Left ventricle myocardium inferior (tissue), 1 donor: ENCODE results near the gene MTMR4. TPM values are rescaled to one million over a fixed set of nuclear protein-coding genes. Genes with fewer than 3 reads are reported as not detected.

Source experiments
- DNase-seq: peaks from one replicate; pipeline ENCODE4 v3.0.0-alpha.2; 2020
- H3K27ac ChIP-seq: fragments of 200-600 bp; replicated peaks from 2 replicates; pipeline ENCODE4 v1.8.0; 2021
- H3K27me3 ChIP-seq: fragments of 200-600 bp; 2 replicates; pipeline ENCODE4 v1.8.0; 2021; ENCODE audit warnings: low read depth
- H3K36me3 ChIP-seq: fragments of 200-600 bp; 2 replicates; pipeline ENCODE4 v1.8.0; 2021
- H3K4me1 ChIP-seq: fragments of 200-600 bp; 2 replicates; pipeline ENCODE4 v1.8.0; 2021
- H3K4me3 ChIP-seq: fragments of 200-600 bp; 2 replicates; pipeline ENCODE4 v1.8.0; 2021; ENCODE audit warnings: mild to moderate bottlenecking, moderate library complexity
- H3K9me3 ChIP-seq: fragments of 200-600 bp; replicated peaks from 2 replicates; pipeline ENCODE4 v1.8.0; 2021
- intact Hi-C: fragments of 100-400 bp; cut with micrococcal nuclease; formaldehyde crosslinking; loops from one replicate; pipeline ENCODE4 v1.11.0; 2022
- total RNA-seq: library from RNA; stranded (reverse); fragmentation: NEBNext Ultra II Directional; extraction: Animal tissue kit (Norgen Biotek cat#: 25700); gene quantifications from one replicate; pipeline ENCODE4 v1.2.1, GENCODE V29; 2021
- TF ChIP-seq, protein P1 (sequence below): fragments of 200-600 bp; IDR thresholded peaks from 2 replicates; pipeline ENCODE4 v1.8.0; 2021; ENCODE audit warnings: antibody characterized with exemption, mild to moderate bottlenecking, borderline replicate concordance
- donor health status: DM: no; HTN: yes; CAD: no; lungs with severe emphysema.

The MTMR4 gene
- total RNA-seq, 1 donor from 2014 or later: 24.0 TPM

DNA sequence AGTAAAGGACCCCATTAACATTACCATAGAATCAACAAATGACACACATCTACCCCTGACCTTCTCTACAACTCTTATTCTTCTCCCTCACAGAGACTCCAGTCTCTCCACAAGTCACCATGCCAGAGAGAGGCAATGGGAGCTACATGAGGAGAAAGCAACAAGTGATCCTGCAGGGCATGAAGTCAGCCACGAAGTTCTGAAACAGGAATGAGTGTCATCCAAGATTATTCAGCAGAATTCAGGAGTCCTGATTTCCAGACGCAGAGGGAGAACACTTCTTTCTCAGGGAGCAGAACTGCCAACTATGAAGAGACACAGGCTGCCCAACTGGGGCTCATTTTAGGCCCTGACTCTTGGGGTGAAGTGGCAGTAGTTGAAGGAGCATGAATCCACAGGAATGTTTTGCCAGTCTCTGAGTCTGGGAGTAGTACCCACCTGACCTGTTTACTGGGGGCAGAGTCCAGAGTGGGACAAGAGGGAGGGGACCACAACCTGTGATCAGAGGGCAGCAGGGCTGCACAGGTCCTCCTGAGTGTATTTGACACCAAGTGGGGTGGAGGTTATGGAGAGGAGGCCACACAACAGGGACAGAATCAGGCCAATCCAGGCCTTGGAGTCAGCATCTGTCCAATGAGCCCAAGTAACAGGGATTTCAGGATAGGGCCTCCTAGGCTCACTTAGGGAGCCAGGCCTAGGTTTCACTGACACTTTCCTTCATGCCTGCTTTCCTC, 2.4 kb upstream of the MTMR4 start:
- Histone ChIP-seq H3K4me3 (peak overlapping the region; percentile 91), H3K36me3 (peaks cover 18% of the 10 kb centered on the region), H3K4me1 (peaks cover 70% of the 10 kb centered on the region), H3K27ac (peak overlapping the region; percentile 98), H3K9me3 (no peaks in the 10 kb centered on the region), H3K27me3 (no peaks in the 10 kb centered on the region)
- TF ChIP-seq, protein P1, sequence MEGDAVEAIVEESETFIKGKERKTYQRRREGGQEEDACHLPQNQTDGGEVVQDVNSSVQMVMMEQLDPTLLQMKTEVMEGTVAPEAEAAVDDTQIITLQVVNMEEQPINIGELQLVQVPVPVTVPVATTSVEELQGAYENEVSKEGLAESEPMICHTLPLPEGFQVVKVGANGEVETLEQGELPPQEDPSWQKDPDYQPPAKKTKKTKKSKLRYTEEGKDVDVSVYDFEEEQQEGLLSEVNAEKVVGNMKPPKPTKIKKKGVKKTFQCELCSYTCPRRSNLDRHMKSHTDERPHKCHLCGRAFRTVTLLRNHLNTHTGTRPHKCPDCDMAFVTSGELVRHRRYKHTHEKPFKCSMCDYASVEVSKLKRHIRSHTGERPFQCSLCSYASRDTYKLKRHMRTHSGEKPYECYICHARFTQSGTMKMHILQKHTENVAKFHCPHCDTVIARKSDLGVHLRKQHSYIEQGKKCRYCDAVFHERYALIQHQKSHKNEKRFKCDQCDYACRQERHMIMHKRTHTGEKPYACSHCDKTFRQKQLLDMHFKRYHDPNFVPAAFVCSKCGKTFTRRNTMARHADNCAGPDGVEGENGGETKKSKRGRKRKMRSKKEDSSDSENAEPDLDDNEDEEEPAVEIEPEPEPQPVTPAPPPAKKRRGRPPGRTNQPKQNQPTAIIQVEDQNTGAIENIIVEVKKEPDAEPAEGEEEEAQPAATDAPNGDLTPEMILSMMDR: no peak
- intact Hi-C loops: no loop called here
- DNase-seq: no peak

DNA sequence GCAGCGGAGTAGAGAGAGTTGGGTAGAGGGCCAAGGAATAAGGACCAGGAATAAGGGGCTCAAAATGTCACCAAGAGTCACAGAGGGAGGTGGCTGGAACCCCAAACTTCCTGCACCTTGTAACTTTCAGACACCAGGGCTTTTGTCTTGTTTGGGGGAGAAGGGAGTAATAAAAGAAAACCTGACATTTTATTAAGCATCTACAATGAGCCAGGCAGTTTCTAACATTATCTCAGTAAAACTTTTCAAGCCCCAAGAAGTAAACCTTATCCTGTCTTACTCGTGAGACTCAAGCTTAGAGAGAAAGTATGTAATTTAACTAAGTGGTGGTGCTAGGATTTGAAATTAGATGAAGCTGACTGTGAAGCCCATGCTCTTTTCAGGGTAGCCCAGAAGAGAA, 848 bp upstream of the MTMR4 start:
- DNase-seq: no peak
- Histone ChIP-seq H3K36me3 (peaks cover 29% of the 10 kb centered on the region), H3K27me3 (no peaks in the 10 kb centered on the region), H3K4me1 (peaks cover 60% of the 10 kb centered on the region), H3K27ac (peak overlapping the region; percentile 80), H3K4me3 (peak overlapping the region; percentile 81), H3K9me3 (no peaks in the 10 kb centered on the region)
- intact Hi-C loops: no loop called here
- TF ChIP-seq, protein P1: no peak

GRCh38 chr17:58514770-58515157, 326 bp upstream of the MTMR4 start:
- no peaks in the 10 kb centered on the region for H3K9me3 ChIP-seq
- TF ChIP-seq, protein P1: no peak
- no peak for DNase-seq
- H3K4me3 ChIP-seq: peak overlapping the region; percentile 81
- H3K27ac ChIP-seq: peak overlapping the region; percentile 80
- peaks cover 35% of the 10 kb centered on the region for H3K36me3 ChIP-seq
- intact Hi-C loops: no loop called here
- H3K27me3 ChIP-seq: no peaks in the 10 kb centered on the region
- peaks cover 56% of the 10 kb centered on the region for H3K4me1 ChIP-seq

DNA sequence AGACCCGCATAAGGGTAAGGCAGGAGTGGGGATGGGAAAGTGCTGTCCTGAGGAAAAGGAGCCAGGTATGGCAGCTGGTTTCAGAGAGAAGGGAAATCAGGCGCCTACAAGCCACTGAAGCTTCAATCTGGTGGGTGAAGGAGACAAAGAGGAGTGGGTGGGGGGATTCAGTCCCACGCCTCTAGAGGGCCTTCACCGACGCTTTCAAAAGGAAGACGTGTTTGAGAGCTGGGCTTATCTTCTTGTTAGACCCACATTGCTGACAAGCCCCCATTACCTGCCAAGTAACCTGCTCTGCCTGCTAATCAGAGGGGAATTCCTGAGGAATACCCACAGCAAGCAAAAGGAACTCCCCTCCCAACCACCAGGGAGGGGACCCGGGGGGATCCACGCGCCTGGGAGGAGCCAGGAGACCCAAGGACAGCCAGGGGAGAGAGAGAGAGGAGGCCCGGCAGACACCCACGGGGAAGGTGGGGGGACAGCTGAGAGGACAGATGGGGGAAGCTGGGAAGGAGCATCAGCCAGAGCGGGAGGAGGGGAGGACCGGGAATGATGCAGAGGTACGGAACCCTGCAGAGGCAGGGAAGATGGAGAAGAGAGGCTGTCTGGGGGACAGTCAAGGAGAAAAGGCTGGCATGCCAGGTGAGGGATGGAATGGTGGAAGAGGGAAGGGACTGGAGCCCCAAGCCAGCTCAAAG, 1.0 kb downstream of the MTMR4 start:
- intact Hi-C loops: no loop called here
- Histone ChIP-seq H3K9me3 (no peaks in the 10 kb centered on the region), H3K27ac (no peak overlapping the region), H3K4me3 (peak overlapping the region; percentile 81), H3K27me3 (no peaks in the 10 kb centered on the region), H3K4me1 (peaks cover 45% of the 10 kb centered on the region), H3K36me3 (peaks cover 48% of the 10 kb centered on the region)
- TF ChIP-seq, protein P1: no peak
- DNase-seq: no peak

DNA sequence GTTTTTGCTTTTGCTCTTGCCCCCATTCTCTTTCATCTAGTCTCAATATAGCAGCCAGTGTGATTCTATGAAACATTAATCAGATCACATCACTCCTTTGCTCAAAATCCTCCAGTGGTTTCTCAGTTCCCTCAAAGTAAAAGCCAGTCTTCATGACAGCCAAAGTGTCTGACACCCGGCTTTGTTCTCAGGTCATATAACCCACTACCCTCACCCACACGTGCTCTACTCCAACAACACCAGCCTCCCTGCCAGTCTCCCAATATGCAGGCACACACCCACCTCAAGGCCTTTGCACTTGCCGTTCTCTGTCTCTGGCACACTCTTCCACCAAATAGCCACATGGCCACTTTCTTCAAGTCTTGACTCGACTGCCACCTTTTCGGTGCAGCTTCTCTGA, 4.4 kb downstream of the MTMR4 start:
- Histone ChIP-seq H3K27me3 (no peaks in the 10 kb centered on the region), H3K27ac (no peak overlapping the region), H3K36me3 (peaks cover 80% of the 10 kb centered on the region), H3K9me3 (no peaks in the 10 kb centered on the region), H3K4me1 (peaks cover 31% of the 10 kb centered on the region), H3K4me3 (no peak overlapping the region)
- intact Hi-C loops: no loop called here
- TF ChIP-seq, protein P1: no peak
- DNase-seq: no peak
